IMR-90 (cell line): ENCODE results near the gene SEMA4D.

Source experiments
- CHD1 ChIP-seq: IDR thresholded peaks from 2 replicates; pipeline ENCODE4 v1.6.1; 2012; ENCODE audit warnings: low read depth, low read length, improper control_type of control experiment
- CTCF ChIP-seq: conservative IDR thresholded peaks from 2 replicates; pipeline ENCODE4 v1.5.1; 2012; ENCODE audit warnings: mild to moderate bottlenecking, low read depth, low read length, improper control_type of control experiment
- POLR2A ChIP-seq: IDR thresholded peaks from 2 replicates; pipeline ENCODE4 v1.6.1; 2012; ENCODE audit warnings: mild to moderate bottlenecking, low read depth, low read length
- TF ChIP-seq, protein P1 (sequence below): fragments of 150-350 bp; IDR thresholded peaks from 2 replicates; pipeline ENCODE4 v1.6.1; 2017; ENCODE audit warnings: mild to moderate bottlenecking, antibody characterized with exemption, low read length, low read depth

GRCh38 chr9:89482901-89483361 lies 15.0 kb downstream of the SEMA4D start:
- TF ChIP-seq CTCF = no peak
- no peak for TF ChIP-seq CHD1
- TF ChIP-seq POLR2A = no peak
- TF ChIP-seq, protein P1, sequence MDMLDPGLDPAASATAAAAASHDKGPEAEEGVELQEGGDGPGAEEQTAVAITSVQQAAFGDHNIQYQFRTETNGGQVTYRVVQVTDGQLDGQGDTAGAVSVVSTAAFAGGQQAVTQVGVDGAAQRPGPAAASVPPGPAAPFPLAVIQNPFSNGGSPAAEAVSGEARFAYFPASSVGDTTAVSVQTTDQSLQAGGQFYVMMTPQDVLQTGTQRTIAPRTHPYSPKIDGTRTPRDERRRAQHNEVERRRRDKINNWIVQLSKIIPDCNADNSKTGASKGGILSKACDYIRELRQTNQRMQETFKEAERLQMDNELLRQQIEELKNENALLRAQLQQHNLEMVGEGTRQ = no peak
